Measurements from ENCODE around the gene BACE1.

The BACE1 gene

DNA sequence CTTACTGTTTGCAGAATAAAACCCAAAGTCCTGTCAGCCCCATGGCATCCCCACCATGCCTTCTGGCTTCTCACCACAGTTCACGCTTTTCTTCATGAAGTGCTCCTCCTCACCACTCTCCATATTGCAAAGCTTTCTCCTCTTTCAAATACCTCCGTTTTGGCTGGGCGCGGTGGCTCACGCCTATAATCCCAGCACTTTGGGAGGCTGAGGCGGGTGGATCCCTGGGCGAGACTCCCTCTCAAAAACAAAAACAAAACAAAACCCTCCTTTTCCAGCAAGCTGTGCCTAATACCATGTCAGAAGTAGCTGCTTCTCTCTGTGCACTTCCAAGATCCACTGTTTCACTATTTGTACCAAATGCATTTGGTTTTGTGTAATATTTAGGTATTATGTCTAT lies 6.7 kb downstream of the BACE1 start:
- no peak for DNase-seq (ENCODE audit: low read depth)

DNA sequence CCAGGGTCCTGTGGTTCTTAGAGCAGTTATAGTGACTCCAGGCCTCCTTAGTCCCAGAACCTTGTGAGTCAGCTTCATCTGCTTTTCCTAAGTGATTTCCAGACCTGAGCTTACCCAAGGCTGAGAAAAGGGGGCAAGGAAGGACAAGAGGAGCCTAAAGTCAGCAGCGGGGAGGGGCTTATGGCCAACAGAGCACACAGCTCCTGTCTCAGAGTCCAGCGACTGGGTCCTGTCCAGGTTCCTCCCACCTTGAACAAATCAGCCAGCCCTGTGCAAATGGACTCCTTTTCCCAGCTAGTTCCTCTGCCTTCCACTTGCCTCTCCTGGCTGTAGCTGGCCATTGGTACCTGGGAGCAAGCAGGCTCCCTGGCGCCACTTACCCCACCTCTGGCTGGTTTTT lies 10.9 kb downstream of the BACE1 start:
- DNase-seq (ENCODE audit: low read depth): no peak

DNA sequence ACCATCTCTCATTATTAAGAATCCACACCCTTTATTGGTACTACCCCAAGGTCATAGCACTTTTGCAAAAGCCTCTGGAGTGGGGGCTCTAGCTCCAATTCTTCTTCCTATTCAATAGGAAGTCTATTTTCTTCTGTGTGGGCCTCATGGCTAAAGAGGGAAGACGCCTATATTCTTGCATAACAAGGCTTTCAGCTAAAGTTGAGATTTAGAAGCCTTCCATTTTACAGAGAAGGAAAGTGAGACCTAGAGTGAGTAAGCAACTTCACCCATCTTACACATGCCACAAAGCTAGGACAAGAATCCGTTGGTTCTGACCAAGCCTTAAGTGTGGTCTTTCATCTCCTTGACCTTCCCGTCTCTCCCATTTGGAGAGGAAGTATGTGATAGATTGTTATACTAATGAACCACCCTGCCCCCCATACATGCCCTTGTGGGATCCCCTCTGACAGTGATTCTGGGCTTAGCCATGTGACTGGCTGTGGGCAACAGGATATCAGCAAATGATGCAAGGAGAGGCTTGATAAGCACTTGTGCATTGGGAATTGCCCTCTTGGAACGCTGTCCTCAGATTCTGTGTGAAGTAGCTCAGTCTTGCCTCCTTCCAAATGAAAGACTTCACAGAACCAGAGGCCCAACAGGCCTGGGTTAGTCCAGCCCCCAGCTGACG lies 12.3 kb downstream of the BACE1 start:
- peak; percentile 49 for DNase-seq (ENCODE audit: low read depth)

DNA sequence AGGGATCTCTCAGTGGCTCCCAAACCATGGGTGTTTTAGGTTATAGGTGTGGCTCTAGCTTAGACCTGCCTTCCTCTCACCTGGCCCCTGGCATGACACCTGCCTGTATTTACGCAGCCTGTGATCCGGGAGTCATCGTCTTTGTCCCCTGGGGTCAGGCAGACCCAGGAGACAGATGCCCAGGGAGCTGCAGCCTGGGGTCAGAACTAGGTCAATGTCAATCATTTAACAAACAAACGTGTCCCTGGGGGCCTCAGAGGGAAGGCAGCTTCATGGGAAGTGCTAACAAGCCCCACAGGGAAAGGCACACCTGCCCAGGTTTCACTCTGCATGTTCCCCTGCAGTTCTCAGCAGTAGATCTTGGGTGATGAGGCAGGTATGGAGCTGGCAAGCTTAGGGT lies 13.0 kb downstream of the BACE1 start:
- DNase-seq (ENCODE audit: low read depth): no peak

DNA sequence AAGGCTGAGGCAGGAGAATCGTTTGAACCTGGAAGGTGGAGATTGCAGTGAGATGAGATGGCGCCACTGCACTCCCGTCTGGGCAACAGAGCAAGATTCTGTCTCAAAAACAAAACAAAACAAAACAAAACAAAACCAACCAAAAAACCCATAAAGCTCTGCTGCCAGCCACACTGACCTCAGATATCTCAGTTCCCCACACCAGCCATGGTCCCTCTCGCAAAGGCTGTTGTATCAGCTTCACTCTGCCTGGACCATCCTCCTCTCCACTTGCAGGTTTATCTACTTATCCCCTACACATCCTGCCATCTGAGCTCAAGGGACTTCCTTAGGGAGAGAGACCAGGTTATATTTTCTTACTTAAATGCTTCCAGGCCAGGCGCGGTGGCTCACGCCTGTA lies 13.8 kb downstream of the BACE1 start:
- no peak for DNase-seq (ENCODE audit: low read depth)

DNA sequence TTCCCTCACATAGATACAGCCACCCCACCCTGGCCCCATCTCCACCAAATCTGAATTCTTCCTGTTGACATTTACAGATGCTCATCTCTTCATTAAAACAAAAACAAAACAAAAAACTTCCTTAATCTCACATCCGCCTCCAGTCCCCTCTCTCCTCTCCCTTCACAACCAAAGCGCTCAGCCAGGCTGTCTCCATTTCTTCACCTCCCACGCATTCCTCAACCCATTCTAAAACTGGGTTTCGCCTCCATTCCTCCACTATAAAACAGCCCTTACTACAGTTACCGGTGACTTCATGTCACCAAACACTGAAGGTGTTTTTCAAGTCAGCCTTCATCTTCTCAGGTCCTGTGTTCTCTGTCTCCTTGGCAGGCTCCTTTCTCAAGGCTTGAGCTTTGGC lies 15.3 kb downstream of the BACE1 start:
- DNase-seq (ENCODE audit: low read depth): peak; percentile 50

DNA sequence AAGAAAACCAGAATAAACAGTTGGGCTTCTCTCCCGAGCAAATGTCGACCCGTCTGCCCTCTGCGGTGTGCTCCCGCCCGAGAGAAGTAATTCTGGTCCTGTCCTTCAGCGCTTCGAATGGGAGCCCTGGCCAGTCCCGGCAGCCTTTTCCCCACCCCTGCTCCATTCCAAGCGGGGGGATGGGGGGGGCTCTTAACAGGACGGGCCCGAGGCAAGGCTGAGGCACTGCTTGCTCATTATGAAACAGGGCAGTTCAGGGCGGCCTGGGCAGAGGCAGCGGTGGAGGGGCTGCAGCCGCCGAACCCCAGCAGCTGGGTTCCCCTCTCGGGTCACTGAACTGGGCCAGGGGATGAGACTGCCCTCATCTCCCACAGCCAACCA lies 15.8 kb downstream of the BACE1 start:
- DNase-seq (ENCODE audit: low read depth): peak; percentile 60

DNA sequence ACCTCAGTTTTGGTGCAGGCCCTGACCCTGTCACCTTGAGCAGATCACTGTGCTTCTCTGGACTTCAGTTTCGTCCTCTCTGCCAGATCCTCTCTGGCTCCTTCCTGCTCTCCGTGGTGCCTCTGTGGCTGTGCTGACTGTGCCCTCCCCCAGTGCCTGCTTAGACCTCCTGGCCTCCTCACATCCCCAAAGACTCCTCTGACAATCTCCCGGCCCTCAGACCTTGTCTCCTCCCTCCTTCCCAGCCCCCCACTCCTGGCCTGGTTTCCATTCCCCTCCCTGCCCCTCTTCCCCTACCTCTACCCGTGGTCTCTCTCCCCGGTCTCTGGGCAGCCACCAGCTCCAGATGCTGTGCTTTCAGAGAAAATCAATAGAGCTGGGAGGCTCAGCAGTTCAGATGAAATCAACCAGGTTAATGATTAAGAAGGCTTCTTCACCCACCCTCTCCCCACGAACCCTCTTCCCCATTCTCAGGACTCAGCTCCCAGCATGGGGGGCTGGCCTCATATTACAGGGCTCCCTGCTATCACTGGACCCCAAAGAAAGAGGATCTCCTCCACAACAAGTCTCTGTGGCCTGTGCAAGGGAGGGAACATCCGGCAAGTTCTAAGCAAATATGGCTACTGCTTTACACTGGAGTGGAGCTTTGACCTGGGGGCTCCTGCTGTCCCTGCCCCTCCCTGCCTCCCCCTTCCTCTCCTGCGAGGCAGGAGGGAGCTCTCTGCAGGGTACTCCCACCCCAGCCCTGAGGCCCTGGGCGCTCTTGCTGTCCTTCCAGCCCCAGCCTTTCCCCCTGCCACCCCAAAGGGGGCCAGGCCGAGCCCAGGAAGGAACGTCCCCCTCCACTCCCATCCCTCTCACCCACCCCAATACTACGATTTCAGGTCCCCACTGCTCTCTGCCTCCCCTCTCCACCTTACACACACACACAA lies 16.4 kb downstream of the BACE1 start:
- DNase-seq (ENCODE audit: low read depth): no peak

DNA sequence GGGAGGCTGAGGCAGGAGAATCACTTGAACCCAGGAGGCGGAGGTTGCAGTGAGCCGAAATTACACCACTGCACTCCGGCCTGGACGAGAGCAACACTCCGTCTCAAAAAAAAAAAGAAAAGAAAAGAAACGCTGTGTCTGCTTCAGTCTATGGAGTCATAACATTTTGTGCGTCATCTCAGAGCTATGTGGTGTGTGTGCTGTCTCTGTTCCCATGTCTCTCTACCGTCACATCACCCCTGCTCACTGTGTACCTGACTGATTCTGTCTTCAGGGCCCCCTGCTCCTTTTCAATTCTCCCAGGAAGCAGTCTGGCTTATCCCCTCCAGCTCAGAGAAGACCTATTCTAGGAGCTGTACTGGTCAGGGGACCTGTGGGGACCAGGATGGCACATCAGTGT lies 17.9 kb downstream of the BACE1 start:
- DNase-seq (ENCODE audit: low read depth): peak; percentile 55

DNA sequence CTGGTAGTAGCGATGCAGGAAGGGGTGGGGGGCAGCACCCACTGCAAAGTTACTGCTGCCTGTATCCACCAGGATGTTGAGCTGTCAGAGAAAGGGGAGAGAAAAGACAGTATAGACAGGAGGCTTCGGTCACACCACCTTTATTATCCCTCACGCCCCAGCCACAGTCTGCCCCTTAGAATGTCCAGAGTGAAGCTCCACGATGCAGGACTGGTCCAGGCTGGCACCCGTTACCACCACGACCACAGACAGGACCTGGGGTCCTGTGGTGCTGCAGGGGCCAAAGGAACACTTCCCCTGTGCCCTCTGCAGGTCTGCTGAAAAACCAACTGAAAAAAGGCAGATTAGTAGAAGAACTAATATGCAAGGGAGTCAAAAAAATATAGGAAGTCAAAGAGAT lies 19.2 kb downstream of the BACE1 start:
- no peak for DNase-seq (ENCODE audit: low read depth)

DNA sequence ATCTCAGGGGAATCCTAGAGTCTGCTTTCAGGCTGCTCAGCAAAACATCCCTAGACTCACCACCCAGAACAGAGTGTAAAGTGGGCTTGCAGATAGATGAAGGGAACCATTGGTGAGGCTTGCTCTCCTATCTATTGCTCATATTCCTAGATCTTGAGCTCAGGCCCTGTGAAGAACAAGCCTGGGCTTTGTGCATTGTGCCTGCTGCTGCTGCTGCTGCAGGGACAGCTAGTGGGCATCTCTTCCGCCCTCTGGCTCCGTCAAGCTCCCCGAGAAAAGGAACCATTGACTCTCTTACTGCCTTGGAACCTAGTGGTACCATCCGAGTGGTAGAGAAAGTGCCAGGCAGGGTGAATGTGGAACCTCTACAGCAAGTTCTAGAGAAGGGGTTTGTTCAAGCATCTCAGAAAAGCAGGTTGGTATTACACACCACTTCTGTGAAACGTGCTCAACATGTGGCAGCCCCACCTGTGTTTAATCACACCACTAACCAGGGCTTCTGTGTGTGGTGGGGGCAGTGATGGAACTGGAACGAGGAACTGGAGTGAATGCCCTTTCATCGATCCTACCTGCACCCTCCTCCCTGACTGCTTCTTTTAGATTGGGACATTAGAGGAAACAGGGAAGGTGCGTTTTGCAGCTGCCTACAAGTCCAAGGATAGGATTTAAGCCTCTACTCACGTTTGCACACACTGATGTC lies 20.5 kb downstream of the BACE1 start:
- no peak for DNase-seq (ENCODE audit: low read depth)

DNA sequence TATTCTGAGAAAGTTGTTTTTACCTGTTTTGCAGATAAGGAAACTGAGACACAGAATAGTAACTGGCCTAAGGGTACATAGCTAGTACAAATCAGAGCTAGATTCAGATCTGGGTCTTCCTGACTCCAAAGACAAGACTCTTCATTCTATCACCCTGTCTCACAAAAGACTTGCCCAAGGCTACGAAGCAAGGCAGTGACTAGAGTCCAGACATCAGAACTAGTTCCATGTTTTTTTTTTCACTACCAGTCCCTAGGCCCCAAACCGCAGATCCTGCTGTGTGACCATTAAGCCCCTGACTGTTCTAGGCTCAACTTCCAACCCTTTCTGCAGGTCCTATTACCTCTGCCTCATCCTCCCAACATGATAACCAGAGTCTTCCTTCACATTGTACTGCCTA lies 23.4 kb downstream of the BACE1 start:
- DNase-seq (ENCODE audit: low read depth): no peak

DNA sequence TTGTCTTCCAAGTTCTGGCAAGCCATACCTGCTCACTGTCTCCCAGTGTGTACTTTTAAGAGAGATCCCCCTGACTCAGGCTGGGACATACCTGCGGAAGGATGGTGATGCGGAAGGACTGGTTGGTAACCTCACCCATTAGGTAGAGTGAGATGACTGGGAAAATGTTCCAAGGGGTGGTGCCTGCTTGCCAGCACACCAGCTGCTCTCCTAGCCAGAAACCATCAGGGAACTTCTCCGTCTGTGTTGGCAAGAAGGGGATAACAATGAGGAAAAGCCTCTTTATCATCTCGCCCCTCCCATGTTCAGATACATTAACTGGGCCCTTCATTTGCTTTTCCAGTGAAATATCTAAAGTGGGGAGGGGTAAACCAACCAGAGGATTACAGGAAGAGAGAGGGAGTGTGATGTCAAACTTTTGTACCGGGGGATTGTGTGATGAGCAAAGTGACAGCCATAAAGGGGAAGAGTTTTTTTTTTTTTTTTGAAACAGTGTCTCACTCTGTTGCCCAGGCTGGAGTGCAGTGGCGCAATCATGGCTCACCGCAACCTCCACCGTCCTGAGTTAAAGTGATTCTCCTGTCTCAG lies 25.2 kb downstream of the BACE1 start, which contains the start of gene BACE1-AS:
TSS of gene BACE1-AS (plus strand) at position 538 of the 588 bp plus-strand sequence.
- DNase-seq (ENCODE audit: low read depth): no peak

DNA sequence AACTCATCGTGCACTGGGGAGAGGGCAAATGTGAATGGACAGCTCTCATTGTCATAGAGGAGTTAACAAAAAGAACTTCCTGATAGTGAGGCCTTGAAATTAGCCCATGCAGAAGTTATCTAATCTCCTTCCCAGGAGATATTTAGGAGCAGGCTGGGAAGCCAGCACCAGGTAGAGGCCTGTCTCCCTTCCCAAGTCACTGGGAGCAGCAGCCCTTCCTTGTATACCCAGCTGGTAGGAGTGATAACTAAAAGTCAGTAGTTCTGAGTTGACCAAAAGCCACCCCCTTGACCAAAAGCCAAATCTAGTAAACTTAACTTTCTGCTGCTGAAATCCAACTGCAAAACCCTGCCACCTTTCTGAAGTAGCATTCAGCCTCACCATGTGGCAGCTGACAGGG lies 26.3 kb downstream of the BACE1 start:
- no peak for DNase-seq (ENCODE audit: low read depth)

DNA sequence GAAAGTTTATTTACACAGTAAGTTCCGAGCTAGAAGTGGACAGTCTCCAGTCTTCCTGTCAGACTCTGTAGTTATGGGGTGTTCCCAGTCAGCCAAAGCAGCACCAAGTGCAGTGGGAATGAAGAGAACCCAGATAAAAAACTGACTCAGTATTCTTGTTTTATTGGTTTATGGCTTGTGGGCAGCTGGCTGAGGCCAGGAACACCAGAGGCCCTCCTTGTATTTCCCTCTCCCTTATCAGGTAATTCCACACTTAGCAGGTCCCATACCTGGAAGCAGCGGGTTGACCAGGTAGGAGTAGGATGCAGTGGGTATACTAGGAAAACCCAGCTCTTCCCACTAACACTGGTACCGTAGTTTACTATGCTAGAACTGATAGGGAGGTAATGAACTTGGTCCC lies 28.4 kb downstream of the BACE1 start:
- DNase-seq (ENCODE audit: low read depth): no peak

DNA sequence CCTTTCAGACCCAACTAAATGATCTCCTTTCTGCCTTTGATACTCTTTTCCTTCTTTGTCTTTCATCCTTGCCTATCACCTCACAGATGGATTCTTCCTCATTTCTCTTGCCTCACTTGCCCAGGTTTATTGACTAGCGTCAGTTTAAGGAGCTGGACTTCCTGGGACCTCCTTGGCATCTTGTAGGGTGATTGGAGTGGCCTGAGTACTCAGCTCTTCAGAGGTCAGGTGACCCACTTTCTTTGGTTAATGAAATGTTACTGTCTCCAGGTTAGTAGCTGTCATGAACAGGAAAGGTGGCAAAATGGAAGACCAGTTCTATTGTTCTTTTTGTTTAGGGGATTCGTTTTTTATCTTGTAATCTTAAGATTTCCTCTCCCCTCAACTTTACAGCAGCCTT lies 29.5 kb downstream of the BACE1 start:
- DNase-seq (ENCODE audit: low read depth): no peak

DNA sequence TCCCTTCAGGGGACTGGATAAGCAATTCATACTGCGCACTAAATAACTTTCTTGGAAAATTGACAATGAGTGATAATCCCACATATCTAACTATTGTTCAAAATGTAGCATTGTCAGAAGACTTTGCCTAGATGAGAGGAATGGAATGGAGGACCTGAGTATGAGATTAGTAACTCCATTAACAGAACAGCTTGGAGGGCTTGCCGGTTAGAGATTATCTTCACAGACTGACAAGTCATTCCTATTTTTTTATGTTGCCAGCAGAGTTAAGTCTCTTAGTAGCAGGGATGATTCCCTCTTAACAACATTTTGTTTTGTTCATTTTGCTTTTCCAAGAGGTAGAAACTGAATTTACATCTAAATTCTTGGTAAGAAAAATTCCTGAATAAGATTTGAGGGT lies 32.0 kb downstream of the BACE1 start:
- no peak for DNase-seq (ENCODE audit: low read depth)

DNA sequence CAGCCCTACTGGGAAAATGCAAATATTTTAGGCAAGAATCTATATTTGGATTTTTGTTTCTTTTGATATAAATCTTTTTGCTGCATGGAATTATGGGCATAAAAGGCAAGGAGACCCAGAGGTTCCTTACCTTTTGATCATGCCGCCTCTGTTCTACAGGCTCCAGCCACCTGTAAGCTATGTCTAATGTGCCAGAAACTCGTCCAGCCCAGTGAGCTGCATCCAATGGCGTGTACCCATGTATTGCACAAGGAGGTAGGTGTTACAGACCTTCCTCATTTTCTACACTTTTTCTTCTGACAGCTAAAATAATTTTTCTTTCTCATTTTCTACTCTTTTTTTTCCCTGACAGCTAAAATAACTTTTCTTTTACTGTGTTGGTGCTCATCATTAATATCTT lies 33.1 kb downstream of the BACE1 start:
- DNase-seq (ENCODE audit: low read depth): no peak

DNA sequence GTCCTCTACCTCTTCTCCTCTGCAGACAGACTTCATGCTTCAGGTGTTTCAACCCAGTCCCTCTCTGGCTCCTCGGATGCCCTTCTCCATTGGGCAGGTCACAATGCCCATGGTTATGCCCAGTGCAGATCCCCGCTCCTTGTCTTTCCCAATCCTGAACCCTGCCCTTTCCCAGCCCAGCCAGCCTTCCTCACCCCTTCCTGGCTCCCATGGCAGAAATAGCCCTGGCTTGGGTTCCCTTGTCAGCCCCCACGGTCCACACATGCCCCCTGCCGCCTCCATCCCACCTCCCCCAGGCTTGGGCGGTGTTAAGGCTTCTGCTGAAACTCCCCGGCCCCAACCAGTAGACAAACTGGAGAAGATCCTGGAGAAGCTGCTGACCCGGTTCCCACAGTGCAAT lies 34.2 kb downstream of the BACE1 start:
- no peak for DNase-seq (ENCODE audit: low read depth)

DNA sequence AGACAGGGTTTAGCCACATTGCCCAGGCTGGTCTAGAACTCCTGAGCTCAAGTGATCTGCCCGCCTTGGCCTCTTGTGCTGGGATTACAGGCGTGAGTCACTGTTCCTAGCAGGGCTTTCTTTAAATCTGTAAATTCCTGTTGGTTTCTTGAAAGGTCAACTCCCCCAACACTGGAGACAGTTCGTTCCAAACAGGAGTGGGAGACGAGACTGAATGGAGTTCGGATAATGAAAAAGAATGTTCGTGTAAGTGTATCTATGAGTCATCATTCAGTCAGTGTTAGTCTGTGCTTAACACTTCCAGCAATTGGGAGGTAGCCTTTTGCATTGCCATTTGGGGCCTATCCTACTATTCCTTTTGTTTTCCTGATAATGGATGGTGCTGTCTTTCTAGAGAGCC lies 34.9 kb downstream of the BACE1 start:
- DNase-seq (ENCODE audit: low read depth): peak; percentile 100

DNA sequence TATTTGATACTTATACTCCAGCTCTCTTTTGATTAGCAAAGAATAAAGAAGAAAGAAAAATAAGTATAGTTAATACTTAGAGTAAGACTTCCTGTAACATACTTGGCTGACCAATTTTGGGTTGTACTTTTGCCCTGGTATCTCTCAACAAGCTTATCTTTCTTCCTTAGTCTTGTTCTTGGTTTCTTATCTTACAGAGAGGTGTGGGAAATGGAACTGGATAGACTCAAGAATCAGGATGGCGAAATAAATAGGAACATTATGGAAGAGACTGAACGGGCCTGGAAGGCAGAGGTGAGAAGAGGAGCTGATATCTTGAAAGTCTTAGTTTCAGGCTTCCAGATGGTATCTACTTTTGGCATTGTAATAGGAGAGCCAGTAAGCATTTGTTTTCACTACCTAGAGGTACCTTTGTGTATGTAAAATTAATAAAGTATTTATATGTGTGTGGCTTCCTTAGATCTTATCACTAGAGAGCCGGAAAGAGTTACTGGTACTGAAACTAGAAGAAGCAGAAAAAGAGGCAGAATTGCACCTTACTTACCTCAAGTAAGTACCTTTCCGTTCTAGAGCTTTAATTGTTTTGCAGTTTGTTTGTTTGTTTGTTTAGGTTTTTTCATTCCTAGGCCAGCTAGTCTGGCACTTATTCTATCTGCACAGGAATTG lies 36.2 kb downstream of the BACE1 start:
- DNase-seq (ENCODE audit: low read depth): peak; percentile 97

DNA sequence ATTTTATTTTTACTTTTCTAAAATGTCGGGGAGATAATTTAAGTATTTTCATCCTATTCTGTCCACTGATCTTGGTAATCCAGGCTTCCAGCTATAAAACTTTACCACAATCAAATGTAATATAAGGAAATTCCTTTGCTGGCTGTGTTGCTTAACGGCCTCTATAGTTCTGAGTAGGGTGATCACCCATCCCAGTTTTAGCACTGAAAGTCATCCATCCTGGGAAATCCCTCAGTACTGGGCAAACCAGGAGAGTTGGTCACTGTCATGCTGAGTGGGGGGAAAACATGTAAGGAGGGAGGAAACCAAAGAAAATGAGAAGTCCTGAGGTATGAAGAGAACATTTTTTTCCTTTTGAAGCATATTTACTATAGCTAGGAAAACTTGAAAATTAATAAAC lies 37.7 kb downstream of the BACE1 start:
- peak; percentile 58 for DNase-seq (ENCODE audit: low read depth)

Measured in amniotic epithelial cell (primary cell).